HG03521 (cell line): ENCODE results near the gene CCR3.
"Not testable (repeated sequence)": the region's sequence is repeated elsewhere in the genome, so short reads cannot be mapped to it uniquely, and the experiment has no call there.

ENCODE experiments used
- ATAC-seq: cut with Tn5 transposase; IDR thresholded peaks from one replicate; pipeline ENCODE4 v1.9.1; 2021; ENCODE audit warnings: mild to moderate bottlenecking, moderate library complexity; ENCODE audit not compliant: unreplicated experiment

The CCR3 gene

DNA sequence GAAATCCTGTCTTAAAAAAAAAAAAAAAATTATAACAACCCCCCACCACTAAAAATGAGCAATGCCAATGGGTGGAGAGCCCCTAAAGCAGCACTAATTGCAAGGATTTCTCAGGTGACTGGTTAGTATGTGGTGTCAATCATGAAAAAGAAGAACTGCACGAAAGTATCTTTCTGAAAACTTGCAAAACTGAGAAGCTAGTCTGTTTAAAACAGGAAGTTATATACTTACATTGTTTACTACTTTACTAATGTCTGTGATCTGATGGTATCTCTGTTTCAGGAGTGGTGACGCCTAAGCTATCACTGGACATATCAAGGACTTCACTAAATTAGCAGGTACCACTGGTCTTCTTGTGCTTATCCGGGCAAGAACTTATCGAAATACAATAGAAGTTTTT lies at the start of gene CCR3:
TSS of gene CCR3 (plus strand) at position 341 of the 400 bp plus-strand sequence. CDS start 22,699 bp downstream, outside the sequence.
- no peak for ATAC-seq

DNA sequence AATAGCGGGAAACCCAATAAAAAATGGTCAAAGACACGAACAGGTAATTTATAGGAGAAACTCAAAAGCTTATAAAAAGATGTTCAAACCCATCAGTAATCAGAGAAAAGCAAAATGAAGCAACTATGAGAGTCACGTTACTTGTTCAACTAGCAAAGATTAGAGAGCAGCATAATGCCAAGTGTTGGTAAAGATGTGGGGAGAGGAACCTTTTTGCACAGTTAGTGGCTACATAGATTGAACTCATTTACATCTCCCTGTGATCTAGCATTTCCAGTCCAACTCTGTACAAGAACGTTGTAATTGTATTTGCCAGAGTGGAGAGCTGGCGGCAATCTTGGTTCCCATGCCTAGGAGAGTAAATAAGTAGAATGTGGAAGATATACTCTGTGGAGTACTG lies 49.3 kb upstream of the CCR3 start:
- no peak for ATAC-seq

DNA sequence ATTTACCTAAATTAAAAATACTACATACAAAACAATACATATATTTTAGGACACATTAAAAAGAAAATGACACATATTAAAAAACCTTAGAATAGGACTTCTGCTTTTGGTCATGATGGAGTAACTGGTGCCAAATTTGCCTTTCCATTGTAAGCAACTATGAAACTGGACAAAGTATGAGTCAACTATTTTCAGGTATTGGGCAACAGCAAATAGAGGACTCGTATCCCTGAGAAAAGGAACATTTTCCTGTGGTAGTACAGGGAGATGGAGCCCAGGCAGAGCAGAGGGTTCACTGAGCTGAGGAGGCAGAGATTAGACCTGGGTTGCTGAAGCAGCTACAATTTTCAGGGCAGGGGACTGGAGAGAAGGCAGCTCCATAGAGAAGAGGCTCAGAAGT lies 48.8 kb upstream of the CCR3 start:
- no peak for ATAC-seq

DNA sequence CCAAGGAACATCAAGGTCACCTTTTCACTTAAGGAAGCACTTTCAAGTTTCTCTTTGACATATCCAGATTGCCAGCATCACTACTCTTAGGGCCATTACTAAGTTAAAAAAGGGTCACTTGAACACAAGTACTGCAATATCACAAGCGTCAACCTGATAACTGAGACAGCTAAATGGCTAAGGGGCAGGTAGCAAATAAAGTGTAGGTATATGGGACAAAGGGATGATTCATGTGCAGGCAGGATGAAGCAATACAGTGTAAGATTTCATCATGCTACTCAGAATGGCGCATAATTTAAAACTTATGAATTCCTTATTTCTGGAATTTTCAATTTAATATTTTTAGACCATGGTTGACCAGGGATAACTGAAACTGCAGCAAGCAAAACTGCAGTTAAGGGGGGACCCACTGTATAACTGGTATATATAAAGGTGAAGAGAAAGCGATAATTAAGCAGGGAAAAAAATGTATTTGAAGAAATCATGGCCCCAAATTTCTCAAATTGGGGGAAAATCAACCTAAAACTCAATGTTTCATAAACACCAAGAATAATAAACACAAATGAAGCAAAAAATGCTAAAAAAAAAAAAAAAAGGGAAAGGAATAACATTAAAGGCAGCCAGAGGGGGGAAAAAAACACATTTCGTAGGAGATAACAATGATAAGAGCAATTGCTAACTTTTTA lies 47.2 kb upstream of the CCR3 start:
- no peak for ATAC-seq

DNA sequence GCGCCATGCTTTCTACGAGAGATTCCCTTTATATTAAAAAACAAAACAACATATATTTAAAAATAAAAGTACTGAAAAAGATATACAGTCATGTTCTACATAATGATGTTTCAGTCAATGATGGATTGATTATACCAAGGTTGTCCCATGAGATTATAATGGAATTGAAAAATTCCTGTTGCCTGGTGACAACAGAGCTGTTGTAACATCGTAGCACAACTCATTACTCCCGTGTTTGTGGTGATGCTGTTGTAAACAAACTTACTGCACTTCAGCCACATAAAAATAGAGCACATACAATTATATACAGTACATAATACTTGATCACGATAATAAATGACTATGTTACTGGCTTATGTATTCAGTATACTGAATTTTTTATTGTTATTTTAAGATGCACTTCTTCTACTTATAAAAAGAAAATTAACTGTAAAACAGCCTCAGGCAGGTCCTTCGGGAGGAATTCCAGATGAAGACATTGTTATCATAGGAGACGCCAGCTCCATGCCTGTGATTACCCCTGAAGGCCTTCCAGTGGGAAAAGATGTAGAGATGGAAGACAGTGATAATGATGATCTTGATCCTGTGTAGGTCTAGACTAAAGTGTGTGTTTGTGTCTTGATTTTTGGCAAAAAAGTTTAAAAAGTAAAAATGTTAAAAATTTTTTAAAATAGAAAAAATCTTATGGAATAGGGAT lies 45.9 kb upstream of the CCR3 start:
- ATAC-seq, result no peak

DNA sequence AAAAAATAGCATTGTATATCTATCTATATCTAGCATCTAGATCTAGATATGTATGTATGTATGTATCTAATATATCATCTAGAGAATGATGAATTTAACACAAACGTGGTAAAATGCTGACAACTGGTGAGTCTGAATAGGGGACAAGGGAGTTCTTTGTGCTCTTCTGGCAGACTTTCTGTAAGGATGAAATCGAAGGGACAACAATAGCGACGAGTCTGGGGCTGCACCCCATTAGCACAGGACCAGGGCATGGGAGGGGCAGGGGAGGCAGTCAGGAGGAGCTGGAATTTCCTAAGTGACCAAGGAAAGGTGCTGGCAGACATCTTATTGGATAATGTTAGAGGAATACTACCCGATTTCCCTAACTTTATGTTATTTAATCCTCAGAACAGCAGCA lies 42.0 kb upstream of the CCR3 start:
- no peak for ATAC-seq

DNA sequence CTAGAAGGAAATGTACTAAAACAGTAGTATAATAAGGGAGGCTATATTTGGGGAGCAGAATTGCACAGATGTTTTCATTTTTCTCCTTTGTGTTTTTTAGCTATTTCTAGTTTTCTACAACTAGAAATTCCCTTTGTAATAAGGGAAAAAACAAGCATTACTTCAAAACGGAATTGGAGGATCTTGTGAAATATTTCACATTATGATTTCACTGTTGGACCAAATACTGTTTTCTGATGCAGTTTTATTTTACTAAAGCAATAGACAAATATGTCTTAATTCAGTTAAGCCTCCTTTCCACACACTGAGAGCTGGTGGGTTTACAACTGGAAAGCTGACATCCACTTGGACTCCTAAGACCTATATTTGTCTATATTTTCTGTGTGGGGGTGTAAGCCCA lies 41.5 kb upstream of the CCR3 start:
- ATAC-seq, result no peak

DNA sequence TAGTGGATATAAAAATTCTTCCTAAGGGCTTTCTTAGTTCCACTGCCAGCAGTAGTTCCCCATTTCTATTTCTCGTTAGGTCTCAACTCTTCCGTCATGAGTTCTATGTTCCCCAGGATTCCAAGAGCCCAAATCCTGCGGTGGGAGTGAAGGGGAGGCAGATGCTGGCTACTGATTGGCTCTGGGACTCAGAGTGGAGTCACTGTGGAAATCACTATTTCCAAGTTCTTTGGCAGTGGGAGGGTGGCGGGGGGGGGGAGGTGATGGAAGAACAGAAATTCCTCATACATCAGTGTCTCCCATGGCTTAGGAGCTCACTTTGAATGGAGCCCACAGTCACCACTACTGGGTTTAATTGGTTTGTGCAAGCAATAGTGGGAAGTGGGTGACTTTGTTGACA lies 39.7 kb upstream of the CCR3 start:
- ATAC-seq, result no peak

DNA sequence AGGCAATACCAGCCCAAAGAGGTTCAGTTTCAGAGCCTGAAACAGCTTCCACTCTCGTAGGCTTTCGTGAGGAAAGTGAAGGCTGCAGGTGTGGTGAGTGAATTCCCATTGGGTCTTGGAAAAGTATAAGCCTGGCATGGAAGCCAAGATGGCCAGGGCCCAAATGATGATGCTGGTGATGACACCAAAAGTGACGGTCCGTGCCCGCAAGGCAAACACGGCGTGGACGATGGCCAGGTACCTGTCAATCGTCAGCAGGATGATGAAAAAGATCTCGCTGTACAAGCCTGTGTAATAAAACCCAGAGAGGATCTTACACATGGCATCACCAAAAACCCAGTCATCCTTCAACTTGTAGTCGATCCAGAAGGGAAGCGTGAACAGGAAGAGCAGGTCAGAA lies 38.6 kb upstream of the CCR3 start:
- no peak for ATAC-seq

DNA sequence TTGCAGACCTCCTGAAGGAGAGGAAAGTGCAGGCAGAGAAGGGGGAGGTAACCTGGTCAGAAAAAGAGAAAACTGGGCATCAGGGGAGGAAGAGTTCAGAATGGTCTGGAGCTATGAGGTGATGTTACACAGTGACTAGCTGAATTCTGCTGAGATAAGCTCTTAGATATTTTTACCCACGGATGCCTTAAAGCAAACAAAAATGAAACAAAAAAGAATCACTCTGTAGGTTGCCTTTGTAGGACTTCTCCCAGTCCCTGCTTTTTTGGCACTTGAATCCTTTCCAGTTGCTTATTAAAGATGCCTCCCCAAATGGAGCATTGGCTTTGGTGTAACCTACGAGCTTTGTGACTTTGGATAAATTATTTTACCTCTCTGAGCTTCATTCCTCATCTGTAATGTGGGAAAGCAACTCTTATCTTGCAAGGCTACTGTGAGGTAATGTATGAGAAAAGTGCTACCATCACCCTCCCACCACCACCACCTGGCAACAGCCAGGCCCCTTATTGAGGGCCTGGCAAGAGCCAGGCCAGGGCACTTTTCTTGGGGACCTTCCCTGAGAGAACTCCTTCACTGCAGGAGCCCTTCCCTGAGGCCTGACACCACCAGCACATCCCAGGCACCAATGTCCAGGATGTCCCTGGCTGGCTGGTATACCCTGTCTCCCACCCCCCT lies 36.8 kb upstream of the CCR3 start:
- ATAC-seq, result no peak

DNA sequence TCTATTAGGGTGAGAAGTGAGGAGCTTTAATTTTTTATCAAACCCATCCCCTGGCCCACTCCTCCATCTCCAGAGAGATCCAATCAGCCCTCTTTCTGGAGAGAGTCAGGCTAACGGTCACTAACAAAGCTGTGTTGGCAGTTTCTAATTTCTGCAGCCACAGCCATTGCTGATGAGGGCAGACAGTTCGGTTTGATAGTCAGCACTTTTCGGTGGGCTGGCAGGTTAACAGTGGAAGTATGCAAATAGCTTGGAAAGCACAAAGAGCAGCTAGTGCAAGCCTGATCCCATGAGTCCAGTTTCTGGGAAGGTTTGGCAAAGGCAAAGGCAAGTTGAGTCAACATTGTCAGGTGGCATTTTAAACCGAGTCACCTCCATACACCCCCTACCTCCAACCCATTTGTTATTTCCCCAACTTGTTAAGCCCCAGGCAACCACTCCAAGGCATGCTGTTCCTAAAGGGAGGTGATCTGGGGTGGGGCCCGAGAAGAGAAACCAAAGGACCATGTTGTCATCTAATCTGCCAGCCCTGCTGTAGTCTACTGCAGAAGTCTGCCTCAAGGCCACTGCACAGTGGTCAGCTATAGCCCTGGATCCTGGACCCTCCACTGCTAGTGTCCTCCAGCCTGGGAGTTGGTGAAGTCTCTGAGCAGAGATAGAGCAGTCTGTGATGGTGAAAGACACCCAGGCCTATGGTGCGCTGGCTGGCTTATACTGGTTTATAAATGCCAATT lies 35.8 kb upstream of the CCR3 start:
- ATAC-seq, result no peak

DNA sequence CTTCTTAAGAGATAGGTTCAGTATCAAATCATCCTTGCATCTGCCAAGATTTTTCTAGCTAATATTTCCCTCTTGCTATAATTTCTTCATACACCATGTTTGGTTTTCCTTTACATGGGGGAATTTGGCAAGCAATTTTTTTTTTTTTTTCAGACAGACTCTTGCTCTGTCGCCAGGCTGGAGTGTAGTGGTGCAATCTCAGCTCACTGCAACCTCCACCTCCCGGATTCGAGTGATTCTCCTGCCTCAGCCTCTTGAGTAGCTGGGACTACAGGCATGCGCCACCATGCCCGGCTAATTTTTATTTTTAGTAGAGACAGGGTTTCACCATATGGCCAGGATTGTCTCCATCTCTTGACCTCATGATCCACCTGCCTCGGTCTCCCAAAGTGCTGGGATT lies 34.7 kb upstream of the CCR3 start:
- not testable (repeated sequence) for ATAC-seq

DNA sequence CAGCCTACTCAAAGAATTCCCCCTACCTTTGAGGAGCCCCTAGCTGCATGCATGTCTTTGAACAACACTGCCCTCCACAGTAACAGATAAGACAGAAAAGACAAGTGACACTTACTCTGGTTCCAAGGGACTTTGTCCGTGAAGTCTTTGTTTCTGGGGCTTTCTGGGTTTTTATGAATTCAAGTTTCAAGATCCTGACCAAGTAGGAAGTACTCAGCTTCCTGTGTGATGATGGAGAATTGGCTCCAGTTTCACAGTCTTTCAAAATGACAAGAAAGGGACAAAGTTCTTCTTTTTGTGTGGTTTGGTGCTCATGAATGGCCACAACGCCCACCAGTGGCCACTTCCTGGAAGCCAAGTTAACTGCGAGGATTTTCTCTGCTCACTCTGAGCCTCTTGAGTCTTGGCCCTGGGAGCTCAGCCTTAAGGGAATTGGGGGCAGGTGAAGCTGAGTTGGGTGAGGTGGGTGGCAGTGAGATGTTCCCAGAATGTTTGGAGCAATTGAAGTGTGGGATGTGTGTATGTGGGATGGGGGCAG lies 34.0 kb upstream of the CCR3 start, which contains the start of gene CCR1:
TSS of gene CCR1 (minus strand) at position 147 of the 538 bp plus-strand sequence. CDS start 4,000 bp downstream, outside the sequence.
- ATAC-seq, result no peak

DNA sequence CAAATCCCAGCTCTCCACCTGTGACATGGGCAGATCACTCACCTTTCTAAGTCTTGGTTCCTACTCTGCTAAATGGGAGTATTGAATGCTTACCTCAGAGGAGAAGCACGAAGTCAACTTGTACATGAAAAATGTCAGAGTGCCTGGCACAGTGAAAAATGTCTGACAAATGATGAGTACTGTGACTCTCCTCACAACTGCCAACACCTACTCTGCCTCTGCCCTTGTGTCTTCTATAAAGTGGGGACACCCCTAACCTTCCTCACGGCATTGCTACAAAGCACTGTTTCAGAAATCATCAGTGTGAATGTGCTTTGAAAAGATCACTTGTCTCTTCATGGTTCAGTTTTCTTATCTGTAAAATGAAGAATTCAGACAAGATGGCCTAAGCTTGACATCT lies 33.2 kb upstream of the CCR3 start:
- ATAC-seq, result no peak

DNA sequence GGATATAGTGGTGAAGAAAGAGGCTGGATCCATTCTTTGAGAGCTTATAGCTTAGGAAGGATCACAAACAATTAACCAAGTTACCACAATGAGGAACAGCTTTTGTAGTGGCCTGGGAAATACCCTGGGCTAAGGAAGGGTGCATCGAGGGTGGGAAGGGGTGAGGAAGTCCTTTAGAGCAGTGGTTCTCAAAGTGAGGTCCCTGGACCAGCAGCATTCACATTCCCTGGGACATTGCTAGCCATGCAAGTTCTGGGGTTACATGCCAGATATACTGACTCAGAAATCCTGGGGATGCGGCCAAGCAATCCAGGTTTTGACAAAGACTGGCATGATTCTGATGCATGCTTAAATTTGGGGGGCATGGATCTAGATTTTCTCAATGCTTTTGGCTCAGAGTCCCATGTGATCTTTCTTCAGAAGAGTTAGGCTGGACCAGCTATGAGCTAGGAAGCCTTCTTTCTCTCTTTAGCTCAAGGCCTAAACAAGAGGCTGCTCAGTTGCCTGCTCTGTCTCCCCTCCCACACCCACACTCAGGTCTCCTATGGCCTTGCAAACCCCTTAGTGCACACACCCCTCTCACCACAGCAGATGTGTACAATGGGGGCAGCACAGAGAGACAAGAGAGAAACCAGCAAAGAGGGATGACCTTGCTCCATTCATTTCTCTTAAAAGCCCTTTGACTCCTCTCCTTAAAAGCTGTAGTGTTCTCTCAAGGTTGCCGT lies 32.4 kb upstream of the CCR3 start:
- no peak for ATAC-seq

DNA sequence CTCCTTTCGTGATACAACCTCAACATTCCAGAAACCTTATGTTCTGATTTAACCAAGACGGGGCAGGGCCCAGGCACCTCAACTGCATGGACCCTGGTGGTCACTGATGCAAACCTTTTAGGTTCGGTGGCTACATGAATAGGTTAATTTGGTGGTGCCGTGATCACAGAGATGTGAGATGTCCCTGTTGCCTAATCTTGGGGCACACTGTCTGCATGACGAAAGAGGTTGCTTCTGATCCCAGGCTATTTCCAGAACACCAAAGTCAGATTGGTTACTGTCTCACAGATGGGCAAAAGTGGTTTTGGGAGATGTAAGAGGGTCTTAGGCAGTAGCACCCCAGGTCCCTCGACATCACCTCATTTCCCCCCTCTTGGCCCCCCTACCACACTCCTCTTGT lies 30.2 kb upstream of the CCR3 start:
- no peak for ATAC-seq

DNA sequence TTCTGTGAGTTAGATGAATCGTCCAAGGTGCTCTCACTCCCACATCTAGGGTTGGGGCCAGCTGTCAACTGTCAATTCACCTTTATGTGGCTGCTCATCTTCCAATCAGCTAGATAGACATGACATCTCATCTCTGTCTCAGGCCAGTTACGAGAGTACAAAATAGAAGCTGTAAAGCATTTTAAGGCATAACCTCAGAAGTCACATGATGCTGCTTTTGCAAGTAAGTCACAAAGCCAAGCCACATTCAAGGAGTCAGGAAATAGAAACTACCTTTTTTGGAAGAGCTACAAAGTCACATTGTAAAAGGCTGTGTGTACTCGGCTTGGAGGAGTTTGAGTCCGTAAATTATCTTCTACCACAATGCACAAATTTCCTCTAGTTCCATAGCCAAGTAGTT lies 29.1 kb upstream of the CCR3 start:
- no peak for ATAC-seq

DNA sequence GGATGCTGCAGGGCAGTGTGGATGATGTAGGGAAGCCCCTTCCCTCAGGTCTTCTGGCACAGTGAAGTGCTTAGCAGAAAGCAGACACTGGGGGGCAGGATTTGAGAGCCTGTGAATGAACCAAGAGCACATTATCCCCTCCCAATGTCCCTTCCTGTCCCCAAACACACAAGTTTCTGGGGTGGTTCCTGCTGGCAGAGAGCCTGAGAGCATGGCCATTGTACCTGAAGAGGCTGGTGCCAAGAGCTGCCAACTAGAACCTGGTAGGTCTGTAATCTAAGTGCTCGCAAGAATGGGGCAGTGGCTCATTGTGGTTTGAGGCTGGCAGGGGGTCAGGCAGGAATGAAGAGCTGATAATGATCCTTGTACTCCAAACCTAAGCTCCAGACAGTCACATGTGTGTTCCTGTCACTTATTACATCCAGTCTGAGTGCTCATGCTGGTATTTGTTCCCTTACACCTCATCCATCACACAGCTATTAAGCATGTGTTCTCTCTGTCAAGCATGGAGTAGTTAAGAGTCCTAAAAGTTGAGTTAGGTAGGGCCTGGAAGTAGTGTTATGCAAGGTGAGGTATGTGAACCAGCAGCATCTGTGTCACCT lies 27.4 kb upstream of the CCR3 start:
- ATAC-seq, result no peak

DNA sequence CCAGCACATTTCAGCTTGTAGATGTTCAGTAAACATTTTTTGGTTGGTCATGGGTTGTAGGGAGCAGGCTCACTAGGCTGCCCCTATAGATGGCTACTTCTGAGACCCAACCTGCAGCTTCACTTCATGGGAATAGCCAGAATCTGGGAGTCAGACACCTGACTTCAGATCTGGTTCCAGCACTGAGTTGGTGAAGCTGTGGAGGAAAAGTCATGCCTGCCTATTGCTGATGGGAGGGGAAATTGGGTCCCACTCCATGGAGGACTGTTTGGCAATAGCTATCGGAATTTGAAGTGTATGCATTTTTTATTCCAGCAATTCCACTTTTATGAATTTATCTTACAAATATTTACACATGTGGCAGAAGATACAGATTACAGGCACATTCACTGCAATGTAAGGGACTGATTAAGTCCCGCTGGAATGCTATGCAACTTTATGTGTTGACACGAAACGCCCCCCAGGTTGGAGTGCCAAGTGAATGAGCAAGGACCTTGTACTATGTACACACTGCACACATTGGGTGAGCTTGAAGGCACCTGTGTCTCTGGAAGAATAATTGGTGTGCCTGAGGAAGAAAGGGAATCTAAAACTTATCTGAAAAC lies 26.3 kb upstream of the CCR3 start:
- no peak for ATAC-seq
